ENCODE measurements around the gene CLCN7.

GRCh38 chr16:1461146-1461545, 13.7 kb downstream of the CLCN7 start:
- TF ChIP-seq POLR2A (IDR thresholded peaks at IDR 0.05) (no peak), CTCF (IDR thresholded peaks at IDR 0.05) (no peak)

Data from body of pancreas (tissue), 4 donors.